Activated gamma-delta T cell treated with anti-CD3 and anti-CD28 coated beads, Interleukin-2, amount 50 U/mL, for 16 hours (primary cell): ENCODE data around the gene PARD6B.
"Not testable (repeated sequence)": the region's sequence is repeated elsewhere in the genome, so short reads cannot be mapped to it uniquely, and the experiment has no call there.

Experiments
- DNase-seq: peaks from one replicate; pipeline ENCODE4 v3.0.0-alpha.2; 2020; ENCODE audit warnings: low read depth

The PARD6B gene

GRCh38 chr20:50703651-50704438 is 27.5 kb upstream of the PARD6B start:
- DNase-seq: not testable (repeated sequence)

GRCh38 chr20:50704514-50704913 is 26.9 kb upstream of the PARD6B start:
- no peak for DNase-seq

GRCh38 chr20:50704971-50705370 is 26.4 kb upstream of the PARD6B start:
- DNase-seq: no peak

DNA sequence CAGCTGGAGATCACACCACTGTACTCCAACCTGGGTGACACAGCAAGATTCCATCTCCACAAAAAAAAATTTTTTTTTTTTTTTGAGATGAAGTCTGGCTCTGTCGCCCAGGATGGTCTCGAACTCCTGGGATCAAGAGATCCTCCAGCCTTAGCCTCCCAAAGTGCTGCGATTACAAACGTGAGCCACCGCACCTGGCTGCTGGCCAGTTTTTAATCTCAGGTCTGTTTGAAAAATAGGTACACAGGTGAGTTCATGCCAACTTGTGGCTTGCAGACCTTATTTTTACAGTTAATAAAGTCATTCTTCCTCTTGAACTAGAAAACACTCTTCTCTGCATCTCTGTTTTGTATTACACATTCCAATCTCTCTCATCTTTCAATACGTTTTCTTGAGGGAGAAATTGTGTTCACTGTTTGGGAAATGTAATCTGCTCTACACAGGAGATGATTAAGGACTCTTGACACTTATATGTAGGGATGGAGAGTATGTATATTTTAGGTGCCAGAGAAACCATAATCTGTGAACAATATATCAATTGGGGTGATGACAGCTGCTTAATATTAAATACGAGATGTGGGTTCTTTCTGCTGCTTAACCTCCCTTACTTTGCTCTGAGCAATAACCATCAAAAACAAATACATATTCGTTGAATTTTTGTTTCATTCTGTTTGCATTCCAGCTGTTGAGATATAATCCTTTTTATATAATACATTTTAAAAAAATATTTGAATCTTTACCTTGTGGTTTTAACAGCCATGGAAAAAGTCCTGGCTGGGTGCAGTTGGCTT is 22.3 kb upstream of the PARD6B start:
- DNase-seq: no peak

DNA sequence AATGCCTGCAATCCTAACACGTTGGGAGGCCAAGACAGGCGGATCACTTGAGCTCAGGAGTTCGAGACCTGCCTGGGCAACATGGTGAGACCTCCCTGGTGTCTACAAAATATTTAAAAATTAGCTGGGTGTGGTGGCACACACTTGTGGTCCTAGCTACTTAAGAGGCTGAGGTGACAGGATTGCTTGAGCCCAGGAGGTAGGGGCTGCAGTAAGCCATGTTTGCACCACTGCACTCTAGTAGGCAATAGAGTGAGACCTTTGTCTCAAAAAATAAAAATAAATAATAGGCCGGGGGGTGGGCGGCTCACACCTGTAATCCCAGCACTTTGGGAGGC is 21.8 kb upstream of the PARD6B start:
- DNase-seq: no peak

DNA sequence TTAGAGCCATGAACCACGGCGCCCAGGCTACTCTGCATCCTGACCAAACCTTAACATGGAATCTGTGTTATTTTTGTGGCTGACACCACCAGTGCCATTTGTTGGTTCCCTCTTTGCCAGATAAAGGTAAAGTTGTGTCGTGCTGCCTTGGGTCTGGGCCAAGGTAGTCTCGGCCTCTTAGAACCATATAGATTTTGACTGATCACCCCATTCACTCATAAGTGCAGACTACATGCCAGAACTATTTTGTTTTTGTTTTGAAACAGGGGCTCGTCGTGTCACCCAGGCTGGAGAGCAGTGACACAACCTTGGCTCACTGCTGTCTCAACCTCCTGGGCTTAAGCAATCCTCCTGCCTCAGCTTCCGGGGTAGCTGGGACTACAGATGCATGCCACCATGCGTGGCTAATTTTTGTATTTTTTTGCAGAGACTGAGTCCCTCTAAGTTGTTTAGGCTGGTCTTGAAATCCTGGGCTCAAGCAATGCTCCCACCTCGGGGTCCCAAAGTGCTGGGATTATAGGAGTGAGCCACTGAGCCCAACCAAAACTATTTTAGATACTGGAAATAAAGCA is 20.8 kb upstream of the PARD6B start:
- no peak for DNase-seq

DNA sequence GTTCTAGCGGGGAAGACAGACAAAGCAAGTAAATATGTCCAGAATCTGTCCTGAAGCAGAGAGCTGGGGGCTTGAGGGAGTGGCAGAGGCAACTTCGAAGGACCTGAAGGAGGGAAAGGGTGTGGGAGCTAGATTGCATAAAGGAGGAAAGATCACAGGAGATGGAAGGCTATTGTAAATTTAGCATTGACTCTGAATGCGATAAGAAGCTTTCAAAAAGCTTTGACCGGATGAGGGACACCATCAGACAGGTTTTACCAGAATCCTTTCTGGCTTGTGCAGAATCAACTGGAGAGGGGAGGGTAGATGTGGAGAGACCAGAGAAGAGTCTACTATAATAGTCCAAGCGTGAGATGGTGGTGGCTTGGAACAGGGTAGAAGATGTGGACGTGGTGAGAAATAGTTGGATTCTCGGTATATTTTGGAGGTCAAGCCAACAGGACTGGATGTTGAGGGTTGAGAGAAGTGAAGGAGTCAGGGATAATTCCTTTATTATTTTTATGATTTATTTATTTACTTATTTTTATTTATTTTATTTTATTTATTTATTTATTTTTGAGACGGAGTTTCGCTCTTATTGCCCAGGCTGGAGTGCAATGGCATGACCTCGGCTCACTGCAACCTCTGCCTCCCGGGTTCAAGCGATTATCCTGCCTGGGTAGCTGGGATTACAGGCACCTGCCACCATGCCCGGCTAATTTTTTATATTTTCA is 20.1 kb upstream of the PARD6B start:
- no peak for DNase-seq

GRCh38 chr20:50712771-50713656 is 18.4 kb upstream of the PARD6B start:
- DNase-seq: no peak

- no peak for DNase-seq
Measured at GRCh38 chr20:50713657-50714101, 17.7 kb upstream of the PARD6B start.

- not testable (repeated sequence) for DNase-seq
Measured at GRCh38 chr20:50714426-50714825, 17.0 kb upstream of the PARD6B start.

GRCh38 chr20:50715694-50716093 is 15.7 kb upstream of the PARD6B start:
- no peak for DNase-seq

- DNase-seq: no peak
Measured at GRCh38 chr20:50716518-50716917, 14.9 kb upstream of the PARD6B start.

DNA sequence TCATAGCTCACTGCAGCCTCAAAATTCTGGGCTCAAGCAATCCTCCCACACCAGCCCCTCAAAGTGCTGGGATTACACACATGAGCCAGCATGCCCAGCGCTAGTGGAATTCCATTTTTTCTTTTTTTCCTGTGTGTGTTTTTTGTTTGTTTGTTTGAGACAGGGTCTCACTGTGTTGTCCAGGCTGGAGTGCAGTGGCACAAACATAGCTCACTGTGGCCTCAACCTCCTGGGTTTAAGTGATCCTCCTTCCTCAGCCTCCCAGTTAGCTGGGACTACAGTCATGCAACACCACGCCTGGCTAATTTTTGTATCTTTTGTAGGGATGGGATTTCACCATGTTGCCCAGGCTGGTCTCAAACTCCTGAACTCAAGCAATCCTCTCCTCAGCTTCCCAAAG is 14.1 kb upstream of the PARD6B start:
- no peak for DNase-seq

- DNase-seq: no peak
Measured at GRCh38 chr20:50717974-50718761, 13.2 kb upstream of the PARD6B start.

- DNase-seq: no peak
Measured at GRCh38 chr20:50719328-50719727, 12.1 kb upstream of the PARD6B start.

- DNase-seq: no peak
Measured at GRCh38 chr20:50720026-50720425, 11.4 kb upstream of the PARD6B start.

GRCh38 chr20:50720582-50720981 is 10.8 kb upstream of the PARD6B start:
- DNase-seq: no peak

- no peak for DNase-seq
Measured at GRCh38 chr20:50721881-50722281, 9.5 kb upstream of the PARD6B start.

- no peak for DNase-seq
Measured at GRCh38 chr20:50722424-50723155, 8.8 kb upstream of the PARD6B start.

DNA sequence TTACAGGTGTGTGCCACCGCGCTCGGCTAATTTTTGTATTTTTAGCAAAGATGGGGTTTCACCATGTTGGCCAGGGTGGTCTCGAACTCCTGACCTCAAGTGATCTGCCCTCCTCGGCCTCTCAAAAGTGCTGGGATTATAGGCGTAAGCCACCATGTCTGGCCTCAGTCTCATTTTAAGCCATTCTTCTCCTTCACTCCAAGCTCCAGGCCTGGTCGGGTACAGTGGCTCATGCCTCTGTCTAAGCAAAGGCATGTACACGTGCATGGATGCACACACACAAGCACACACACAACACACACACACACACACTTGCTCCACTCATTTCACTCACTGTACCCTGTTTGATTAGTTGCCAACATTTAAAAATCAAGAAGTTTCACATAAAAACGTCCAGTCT is 7.7 kb upstream of the PARD6B start:
- no peak for DNase-seq
